H1 (cell line): ENCODE results near the gene RSU1. TPM values are rescaled to one million over a fixed set of nuclear protein-coding genes. Genes with fewer than 3 reads are reported as not detected.

Experiments
- CTCF ChIA-PET: fragments of 300-600 bp; sonication (Branson Sonifier 250); formaldehyde crosslinking; loops from one replicate; lab custom pipeline; 2021; ENCODE audit not compliant: partially characterized antibody; lab: Charles Lee
- POLR2A ChIA-PET: fragments of 300-600 bp; sonication (Branson Sonifier 250); formaldehyde crosslinking; loops from one replicate; lab custom pipeline; 2021; ENCODE audit warnings: inconsistent platforms; ENCODE audit not compliant: partially characterized antibody; lab: Charles Lee
- DNase-seq, 2 experiments: peaks; one replicate each; pipeline versions ENCODE4 v3.0.0 to v3.0.0-alpha.2; 2010 to 2022; ENCODE audit warnings: low spot score in 2 of 2, low read depth in 1 of 2, mixed read lengths in 1 of 2
- FAIRE-seq: peaks from 2 replicates; lab custom pipeline; 2011; peaks lifted over from hg19 to GRCh38; lab: Jason Lieb, UNC
- H2AFZ ChIP-seq: 2 replicates; pipeline ENCODE4 v1.8.1; 2012; ENCODE audit warnings: low read length, inconsistent platforms
- H2AK5ac ChIP-seq: 2 replicates; pipeline ENCODE4 v1.6.1; 2013; ENCODE audit warnings: low read depth, low read length
- H2BK120ac ChIP-seq: replicated peaks from 2 replicates; pipeline ENCODE3; 2013; ENCODE audit warnings: low read depth, low read length, inconsistent platforms
- H2BK12ac ChIP-seq: 2 replicates; pipeline ENCODE4 v1.6.1; 2013; ENCODE audit warnings: low read depth, low read length
- H2BK15ac ChIP-seq: 2 replicates; pipeline ENCODE4 v1.6.1; 2013; ENCODE audit warnings: low read length
- H2BK20ac ChIP-seq: 2 replicates; pipeline ENCODE4 v1.6.1; 2013; ENCODE audit warnings: low read length
- H2BK5ac ChIP-seq: 2 replicates; pipeline ENCODE4 v1.6.1; 2013; ENCODE audit warnings: low read depth, low read length
- H3K14ac ChIP-seq: 2 replicates; pipeline ENCODE4 v1.6.1; 2013; ENCODE audit warnings: inconsistent platforms; ENCODE audit not compliant: insufficient read length
- H3K18ac ChIP-seq: 2 replicates; pipeline ENCODE4 v1.6.1; 2013; ENCODE audit warnings: low read length; ENCODE audit errors: extremely low read depth
- H3K23ac ChIP-seq: 2 replicates; pipeline ENCODE4 v1.6.1; 2013; ENCODE audit warnings: inconsistent platforms; ENCODE audit not compliant: insufficient read length
- H3K23me2 ChIP-seq: 2 replicates; pipeline ENCODE4 v1.6.1; 2013; ENCODE audit warnings: low read depth, low read length
- H3K27ac ChIP-seq: 2 replicates; pipeline ENCODE4 v1.6.1; 2011; ENCODE audit warnings: low read depth, low read length, inconsistent platforms
- H3K27me3 ChIP-seq, 4 experiments: replicated peaks in 1 of 4; 1 replicate in 1 of 4; 2 replicates in 3 of 4; pipeline versions ENCODE4 v1.6.1 to v1.8.1; 2011 to 2013; ENCODE audit warnings: low read length in 3 of 4, mild to moderate bottlenecking in 3 of 4, inconsistent platforms in 2 of 4, mixed read lengths in 2 of 4, moderate library complexity in 1 of 4; ENCODE audit not compliant: control insufficient read depth in 3 of 4, insufficient read depth in 3 of 4; ENCODE audit errors: extremely low read depth in 1 of 4
- H3K36me3 ChIP-seq, 4 experiments: 2 replicates each; pipeline versions ENCODE4 v1.6.1 to v1.8.1; 2011 to 2013; ENCODE audit warnings: mild to moderate bottlenecking in 4 of 4, low read length in 3 of 4, moderate library complexity in 2 of 4, control low read depth in 1 of 4, inconsistent platforms in 1 of 4; ENCODE audit not compliant: insufficient read depth in 4 of 4, control insufficient read depth in 2 of 4
- H3K4ac ChIP-seq: replicated peaks from 2 replicates; pipeline ENCODE3; 2013; ENCODE audit warnings: low read length, low read depth, mixed read lengths, inconsistent platforms; ENCODE audit not compliant: insufficient read length
- H3K4me1 ChIP-seq, 4 experiments: replicated peaks in 1 of 4; 1 replicate in 1 of 4; 2 replicates in 3 of 4; pipeline versions ENCODE4 v1.6.1 to v1.8.1; 2011 to 2013; ENCODE audit warnings: low read length in 3 of 4, inconsistent platforms in 2 of 4, mixed read lengths in 1 of 4; ENCODE audit not compliant: insufficient read depth in 4 of 4, control insufficient read depth in 3 of 4
- H3K4me2 ChIP-seq, 2 experiments: 2 replicates each; pipeline versions ENCODE4 v1.6.1 to v1.8.1; 2011 to 2013; ENCODE audit warnings: low read depth in 2 of 2, low read length in 2 of 2, control low read depth in 1 of 2, inconsistent platforms in 1 of 2, mild to moderate bottlenecking in 1 of 2; ENCODE audit not compliant: insufficient read depth in 1 of 2
- H3K4me3 ChIP-seq, 4 experiments: fragments of 200-600, 300-600 bp in 1 of 4; sonication (generic), shearing (Covaris generic), sonication (Bioruptor Twin) in 1 of 4; 2 replicates each; pipeline versions ENCODE4 v1.5.1 to v1.8.1; 2011 to 2016; ENCODE audit warnings: low read length in 4 of 4, low read depth in 3 of 4, control low read depth in 2 of 4, inconsistent platforms in 2 of 4, mild to moderate bottlenecking in 2 of 4, mixed read lengths in 1 of 4, moderate library complexity in 1 of 4; ENCODE audit not compliant: insufficient read depth in 2 of 4; ENCODE audit errors: extremely low read depth in 1 of 4
- H3K56ac ChIP-seq: replicated peaks from 2 replicates; pipeline ENCODE3; 2013; ENCODE audit warnings: low read depth, mild to moderate bottlenecking, mixed read lengths, low read length, inconsistent platforms; ENCODE audit not compliant: insufficient read length
- H3K79me1 ChIP-seq: 2 replicates; pipeline ENCODE4 v1.6.1; 2013; ENCODE audit warnings: low read depth, low read length, control low read depth
- H3K79me2 ChIP-seq, 2 experiments: 2 replicates each; pipeline versions ENCODE4 v1.6.1 to v1.8.1; 2012 to 2013; ENCODE audit warnings: low read length in 2 of 2, mild to moderate bottlenecking in 2 of 2, inconsistent platforms in 1 of 2; ENCODE audit not compliant: insufficient read depth in 2 of 2, control insufficient read depth in 1 of 2
- H3K9ac ChIP-seq, 4 experiments: replicated peaks in 1 of 4; 1 replicate in 1 of 4; 2 replicates in 3 of 4; pipeline versions ENCODE4 v1.6.1 to v1.8.1; 2011 to 2013; ENCODE audit warnings: low read depth in 3 of 4, low read length in 3 of 4, control low read depth in 2 of 4, mild to moderate bottlenecking in 2 of 4, moderate library complexity in 2 of 4, inconsistent platforms in 1 of 4; ENCODE audit errors: extremely low read depth in 1 of 4
- H3K9me3 ChIP-seq, 2 experiments: 2 replicates each; pipeline versions ENCODE4 v1.6.1 to v1.8.1; 2012 to 2013; ENCODE audit warnings: mild to moderate bottlenecking in 2 of 2, moderate library complexity in 2 of 2, control low read depth in 1 of 2, inconsistent platforms in 1 of 2, low read depth in 1 of 2, low read length in 1 of 2, mixed read lengths in 1 of 2; ENCODE audit not compliant: insufficient read depth in 2 of 2
- H4K20me1 ChIP-seq, 2 experiments: replicated peaks in 1 of 2; 2 replicates each; pipeline versions ENCODE3 to v1.8.1; 2011 to 2013; ENCODE audit warnings: inconsistent platforms in 2 of 2, low read length in 2 of 2, mild to moderate bottlenecking in 1 of 2; ENCODE audit not compliant: insufficient read depth in 2 of 2, control insufficient read depth in 1 of 2
- H4K5ac ChIP-seq: 2 replicates; pipeline ENCODE4 v1.6.1; 2013; ENCODE audit warnings: low read length, low read depth, mixed read lengths, inconsistent platforms; ENCODE audit not compliant: insufficient read length
- H4K8ac ChIP-seq: 2 replicates; pipeline ENCODE4 v1.8.0; 2013; ENCODE audit warnings: mild to moderate bottlenecking, moderate library complexity, low read length, inconsistent platforms; ENCODE audit not compliant: insufficient read depth; ENCODE audit errors: extremely low read depth
- H4K91ac ChIP-seq: replicated peaks from 2 replicates; pipeline ENCODE3; 2013; ENCODE audit warnings: low read length, mixed read lengths, inconsistent platforms; ENCODE audit not compliant: insufficient read length
- BRCA1 ChIP-seq: IDR thresholded peaks from 2 replicates; pipeline ENCODE4 v1.6.1; 2012; ENCODE audit warnings: low read depth, low read length, improper control_type of control experiment
- CREB1 ChIP-seq: IDR thresholded peaks from 2 replicates; pipeline ENCODE4 v1.6.1; 2012; ENCODE audit warnings: inconsistent platforms
- EZH2 ChIP-seq: fragments of 200-600 bp; sonication (generic); IDR thresholded peaks from 2 replicates; pipeline ENCODE4 v1.7.1; 2012; ENCODE audit warnings: low read depth, mild to moderate bottlenecking, moderate library complexity, low read length, inconsistent platforms; ENCODE audit not compliant: severe bottlenecking
- GTF2F1 ChIP-seq: IDR thresholded peaks from 2 replicates; pipeline ENCODE4 v1.6.1; 2012; ENCODE audit warnings: low read depth, low read length, improper control_type of control experiment, borderline replicate concordance
- HDAC2 ChIP-seq, 2 experiments: fragments of 300-600 bp in 1 of 2; sonication (generic) in 1 of 2; IDR thresholded peaks; 2 replicates each; pipeline ENCODE4 v1.6.1; 2011 to 2012; ENCODE audit warnings: low read depth in 2 of 2, low read length in 2 of 2, mild to moderate bottlenecking in 2 of 2, moderate library complexity in 2 of 2, borderline replicate concordance in 1 of 2, inconsistent platforms in 1 of 2
- RXRA ChIP-seq: IDR thresholded peaks from 2 replicates; pipeline ENCODE4 v1.6.1; 2011; ENCODE audit warnings: low read depth, mild to moderate bottlenecking, low read length, moderate library complexity; ENCODE audit not compliant: insufficient read depth
- TAF1 ChIP-seq: IDR thresholded peaks from 2 replicates; pipeline ENCODE4 v1.6.1; 2011; ENCODE audit warnings: mild to moderate bottlenecking, low read depth, low read length
- WGBS, 2 experiments: shearing (Covaris generic) in 1 of 2; methylation state at CpG; one replicate each; pipeline versions ENCODE4 v1.1.6 to v1.1.7; 2013 to 2015; ENCODE audit warnings: low lambda C conversion rate in 2 of 2, mixed read lengths in 2 of 2, inconsistent platforms in 1 of 2, low coverage in 1 of 2, missing lambda C conversion rate in 1 of 2; ENCODE audit not compliant: insufficient replicate concordance in 2 of 2, insufficient coverage in 1 of 2, insufficient read length in 1 of 2; ENCODE audit errors: extremely low coverage in 1 of 2, missing lambda C conversion rate in 1 of 2; 5-methylcytosine and 5-hydroxymethylcytosine counted together
- polyA plus RNA-seq, 7 experiments: library from polyadenylated mRNA; depleted of rRNA in 3 of 7; stranded (reverse) in 5 of 7; unstranded in 2 of 7; fragments of >200 nt in 5 of 7; fragments of 200-250 nt in 2 of 7; gene quantifications; 1 replicate in 5 of 7; 2 replicates in 1 of 7; 4 replicates in 1 of 7; pipeline versions ENCODE4 v1.2.1 to v1.2.3, GENCODE V29; 2011 to 2013; ENCODE audit warnings: missing spikeins in 2 of 7, mixed read lengths in 2 of 7
- total RNA-seq: library from RNA; stranded (reverse); fragmentation: NEBNext Ultra II Directional; extraction: Animal tissue kit (Norgen Biotek cat#: 25700); gene quantifications from 2 replicates; pipeline ENCODE4 v1.2.1, GENCODE V29; 2021

RSU1 gene
- total and polyA plus RNA-seq, 2 of the 8 experiments (the other 6 are each of a cell fraction or from before 2014, with no cell fraction given), result 50.0 to 68.2 TPM

GRCh38 chr10:16632996-16633395 lies 184.2 kb downstream of the RSU1 start:
- POLR2A ChIA-PET, result no interaction called here
- no peak overlapping the region for H3K14ac ChIP-seq
- CTCF ChIA-PET, result interaction anchor here (0.7 to 1.6 kb wide), 2 partner anchors 9 to 11 kb away, joined by 3 to 4 read pairs; no protein-coding TSS in a partner anchor
- no peak overlapping the region for H2BK20ac ChIP-seq
- H3K9me3 ChIP-seq, result no peaks in the 10 kb centered on the region
- no peak overlapping the region for H2BK15ac ChIP-seq
- no peaks in the 10 kb centered on the region for H3K79me1 ChIP-seq
- no peak overlapping the region for H4K91ac ChIP-seq
- H3K36me3 ChIP-seq, result no peaks in the 10 kb centered on the region
- H3K27me3 ChIP-seq, result no peaks in the 10 kb centered on the region
- FAIRE-seq, result no peak
- no peaks in the 10 kb centered on the region for H4K20me1 ChIP-seq
- DNase-seq, result no peak
- no peak overlapping the region for H3K27ac ChIP-seq
- no peak overlapping the region for H4K8ac ChIP-seq
- H3K9ac ChIP-seq, result no peak overlapping the region
- no peak overlapping the region for H3K56ac ChIP-seq
- H3K18ac ChIP-seq, result no peak overlapping the region
- no peak overlapping the region for H3K4me3 ChIP-seq
- no peaks in the 10 kb centered on the region for H3K23me2 ChIP-seq
- H2AK5ac ChIP-seq, result no peak overlapping the region
- WGBS, 2 experiments, result 92% methylated on average over 5 of the region's 5 CpGs; no CpG with 5 or more reads in 1 of the 2 experiments
- H3K4me2 ChIP-seq, result no peak overlapping the region
- no peak overlapping the region for H2BK5ac ChIP-seq
- H3K79me2 ChIP-seq, result no peaks in the 10 kb centered on the region
- no peak overlapping the region for H2BK120ac ChIP-seq
- H3K4me1 ChIP-seq, result no peaks in the 10 kb centered on the region
- no peak overlapping the region for H2AFZ ChIP-seq
- no peak overlapping the region for H3K4ac ChIP-seq
- H4K5ac ChIP-seq, result no peak overlapping the region
- no peak overlapping the region for H2BK12ac ChIP-seq
- H3K23ac ChIP-seq, result no peak overlapping the region
- TF ChIP-seq RXRA (no peak), CREB1 (no peak), HDAC2 (IDR thresholded peaks at IDR 0.05; ENCODE audit: borderline replicate concordance in 1 of 2, low read depth in 2 of 2, low read length in 2 of 2) (no peak), BRCA1 (no peak), GTF2F1 (no peak), TAF1 (no peak), EZH2 (no peak)
